ENCODE measurements around the gene CROCC2. TPM values are rescaled to one million over a fixed set of nuclear protein-coding genes. Genes with fewer than 3 reads are reported as not detected.

Gene CROCC2
- not detected in 2 replicates for total RNA-seq
- long read RNA-seq: 0 reads

DNA sequence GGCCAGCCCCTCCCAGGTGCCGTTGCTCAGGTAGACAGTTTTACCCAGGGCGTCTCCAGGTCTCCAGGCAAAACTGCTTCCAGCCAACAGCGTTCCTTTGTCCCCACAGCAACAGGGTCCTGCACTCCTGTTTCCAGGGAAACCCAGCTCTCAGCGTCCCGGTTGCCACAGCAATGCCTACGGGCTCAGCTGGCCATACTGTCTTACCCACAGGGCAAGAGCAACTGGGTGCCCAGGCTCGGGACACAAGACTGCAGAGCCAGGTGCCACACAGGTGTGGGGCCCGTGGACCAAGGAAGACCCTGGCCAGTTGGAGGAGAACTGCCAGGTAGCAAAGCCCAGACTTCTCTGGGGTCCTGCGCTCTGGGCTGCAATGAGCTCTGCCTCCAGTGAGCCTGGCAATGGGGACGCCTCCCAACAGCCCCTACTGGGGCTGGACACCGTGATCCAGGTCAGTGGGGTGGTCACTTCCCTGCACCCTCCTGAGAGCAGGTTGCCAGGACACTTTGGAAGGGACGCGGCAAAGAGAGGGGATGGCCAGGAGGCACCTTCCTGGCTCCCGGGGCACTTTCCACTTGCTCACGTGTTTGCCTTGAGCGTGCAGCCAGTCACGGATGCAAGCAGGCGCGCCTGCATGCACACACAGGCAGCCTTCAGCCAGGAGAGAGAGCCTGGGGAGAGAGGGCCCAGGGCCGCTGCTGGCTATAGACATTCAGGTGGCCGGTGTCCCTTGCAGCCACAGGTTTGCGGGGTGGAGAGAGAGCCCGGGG lies at the start of gene CROCC2:
TSS of gene CROCC2 (plus strand) at position 196 of the 770 bp plus-strand sequence. CDS start at position 374, 178 bp downstream.
- Mint-ChIP-seq H3K4me3 (no peak within 1 kb of the TSS), H3K27ac (ENCODE audit: unreplicated experiment) (peak within 1 kb of the TSS; percentile 12), H3K9me3 (no peaks in the 10 kb centered on the region), H3K36me3 (ENCODE audit: low read depth) (no peaks in the 10 kb centered on the region), H3K4me1 (no peaks in the 10 kb centered on the region), H3K27me3 (ENCODE audit: low read depth) (peaks cover 16% of the 10 kb centered on the region)
- TF ChIP-seq, protein P1, sequence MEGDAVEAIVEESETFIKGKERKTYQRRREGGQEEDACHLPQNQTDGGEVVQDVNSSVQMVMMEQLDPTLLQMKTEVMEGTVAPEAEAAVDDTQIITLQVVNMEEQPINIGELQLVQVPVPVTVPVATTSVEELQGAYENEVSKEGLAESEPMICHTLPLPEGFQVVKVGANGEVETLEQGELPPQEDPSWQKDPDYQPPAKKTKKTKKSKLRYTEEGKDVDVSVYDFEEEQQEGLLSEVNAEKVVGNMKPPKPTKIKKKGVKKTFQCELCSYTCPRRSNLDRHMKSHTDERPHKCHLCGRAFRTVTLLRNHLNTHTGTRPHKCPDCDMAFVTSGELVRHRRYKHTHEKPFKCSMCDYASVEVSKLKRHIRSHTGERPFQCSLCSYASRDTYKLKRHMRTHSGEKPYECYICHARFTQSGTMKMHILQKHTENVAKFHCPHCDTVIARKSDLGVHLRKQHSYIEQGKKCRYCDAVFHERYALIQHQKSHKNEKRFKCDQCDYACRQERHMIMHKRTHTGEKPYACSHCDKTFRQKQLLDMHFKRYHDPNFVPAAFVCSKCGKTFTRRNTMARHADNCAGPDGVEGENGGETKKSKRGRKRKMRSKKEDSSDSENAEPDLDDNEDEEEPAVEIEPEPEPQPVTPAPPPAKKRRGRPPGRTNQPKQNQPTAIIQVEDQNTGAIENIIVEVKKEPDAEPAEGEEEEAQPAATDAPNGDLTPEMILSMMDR (conservative IDR thresholded peaks at IDR 0.05): no peak
- no peak for DNase-seq (ENCODE audit: low read depth, low spot score)

GRCh38 chr2:240857039-240858008 lies 48.8 kb upstream of the CROCC2 start:
- DNase-seq (ENCODE audit: low read depth, low spot score): no peak
- TF ChIP-seq, protein P1 (conservative IDR thresholded peaks at IDR 0.05): no peak
- H3K27me3 Mint-ChIP-seq (ENCODE audit: low read depth): no peaks in the 10 kb centered on the region
- H3K4me1 Mint-ChIP-seq: no peaks in the 10 kb centered on the region
- H3K27ac Mint-ChIP-seq (ENCODE audit: unreplicated experiment): peak overlapping the region; percentile 28
- no peaks in the 10 kb centered on the region for H3K9me3 Mint-ChIP-seq
- H3K4me3 Mint-ChIP-seq: no peak overlapping the region
- no peaks in the 10 kb centered on the region for H3K36me3 Mint-ChIP-seq (ENCODE audit: low read depth)

DNA sequence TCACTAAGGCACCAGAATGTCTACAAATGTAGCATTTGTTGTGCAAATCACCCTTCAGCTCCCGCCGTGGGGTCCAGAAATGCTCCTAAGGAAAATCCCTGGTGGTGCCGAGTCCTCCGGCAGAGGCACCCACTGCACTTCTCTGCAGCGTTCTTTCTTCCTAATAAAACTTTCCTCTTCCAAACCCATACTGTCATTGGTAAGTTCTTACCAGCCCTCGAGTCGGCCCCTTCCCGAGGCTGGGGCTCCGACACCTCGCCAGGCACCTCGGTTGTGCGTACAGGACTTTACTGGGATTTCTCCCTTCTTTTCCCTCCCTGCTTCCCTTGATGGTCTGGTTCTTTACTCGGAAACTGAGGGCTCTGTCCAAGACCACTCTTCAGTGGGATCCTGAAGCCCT lies 47.8 kb upstream of the CROCC2 start:
- H3K27me3 Mint-ChIP-seq (ENCODE audit: low read depth): peaks cover 5% of the 10 kb centered on the region
- H3K36me3 Mint-ChIP-seq (ENCODE audit: low read depth): no peaks in the 10 kb centered on the region
- H3K27ac Mint-ChIP-seq (ENCODE audit: unreplicated experiment): no peak overlapping the region
- H3K4me1 Mint-ChIP-seq: no peaks in the 10 kb centered on the region
- TF ChIP-seq, protein P1 (conservative IDR thresholded peaks at IDR 0.05): no peak
- no peak for DNase-seq (ENCODE audit: low read depth, low spot score)
- no peak overlapping the region for H3K4me3 Mint-ChIP-seq
- H3K9me3 Mint-ChIP-seq: no peaks in the 10 kb centered on the region

- H3K27me3 Mint-ChIP-seq (ENCODE audit: low read depth): peaks cover 9% of the 10 kb centered on the region
- no peak overlapping the region for H3K27ac Mint-ChIP-seq (ENCODE audit: unreplicated experiment)
- no peak for DNase-seq (ENCODE audit: low read depth, low spot score)
- TF ChIP-seq, protein P1 (conservative IDR thresholded peaks at IDR 0.05): no peak
- H3K9me3 Mint-ChIP-seq: no peaks in the 10 kb centered on the region
- H3K4me1 Mint-ChIP-seq: no peaks in the 10 kb centered on the region
- H3K36me3 Mint-ChIP-seq (ENCODE audit: low read depth): no peaks in the 10 kb centered on the region
- H3K4me3 Mint-ChIP-seq: no peak overlapping the region
Observed at GRCh38 chr2:240858871-240859270, 47.3 kb upstream of the CROCC2 start.

DNA sequence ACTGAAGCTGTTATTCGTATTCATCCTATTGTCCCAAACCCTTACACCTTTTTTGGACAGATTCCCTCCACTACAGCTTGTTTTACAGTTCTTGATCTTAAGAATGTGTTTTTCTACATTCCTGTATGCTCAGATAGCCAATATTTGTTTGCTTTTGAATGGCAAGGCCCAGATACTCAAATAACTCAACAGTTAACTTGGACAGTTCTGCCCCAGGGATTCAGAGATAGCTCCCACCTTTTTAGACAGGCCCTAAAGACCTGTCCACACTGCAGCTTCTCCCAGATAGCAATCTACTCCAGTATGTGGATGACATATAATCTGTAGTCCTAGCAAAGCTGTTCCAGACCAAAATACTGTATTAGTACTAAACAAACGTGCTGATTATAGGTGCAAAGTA lies 44.6 kb upstream of the CROCC2 start:
- no peak overlapping the region for H3K27ac Mint-ChIP-seq (ENCODE audit: unreplicated experiment)
- no peaks in the 10 kb centered on the region for H3K4me1 Mint-ChIP-seq
- DNase-seq (ENCODE audit: low read depth, low spot score): no peak
- peaks cover 17% of the 10 kb centered on the region for H3K27me3 Mint-ChIP-seq (ENCODE audit: low read depth)
- TF ChIP-seq, protein P1 (conservative IDR thresholded peaks at IDR 0.05): no peak
- no peak overlapping the region for H3K4me3 Mint-ChIP-seq
- H3K36me3 Mint-ChIP-seq (ENCODE audit: low read depth): no peaks in the 10 kb centered on the region
- no peaks in the 10 kb centered on the region for H3K9me3 Mint-ChIP-seq

Measured in neural crest cell (in vitro differentiated cells).